GM10847 (cell line): ENCODE results near the gene GAS2.

Experiments
- POLR2A ChIP-seq: IDR thresholded peaks from 2 replicates; pipeline ENCODE4 v1.6.1; 2011; ENCODE audit not compliant: insufficient read length; ENCODE audit errors: extremely low read depth

The GAS2 gene

DNA sequence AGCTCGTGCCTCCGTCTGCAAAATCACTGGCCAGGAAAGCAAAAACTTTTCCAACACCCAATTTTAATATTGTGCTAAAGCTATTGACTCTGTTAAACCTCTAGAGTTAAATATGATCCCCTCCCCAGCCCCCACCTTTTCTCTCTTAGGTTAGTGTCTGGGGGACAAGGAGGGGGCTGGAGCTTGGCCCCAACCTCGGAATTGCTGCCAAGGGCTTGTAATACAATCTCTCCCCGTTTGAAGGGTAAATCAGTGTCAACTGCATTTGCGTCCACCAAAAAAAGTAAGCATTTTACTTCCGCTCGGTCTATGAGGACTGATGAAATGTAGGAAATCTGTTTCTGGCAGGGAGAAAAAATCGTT is at the start of gene GAS2:
Gene GAS2 (plus strand): TSS at position 287 of the 363 bp plus-strand sequence. CDS start 8,259 bp downstream, outside the sequence.
- no peak for TF ChIP-seq POLR2A

DNA sequence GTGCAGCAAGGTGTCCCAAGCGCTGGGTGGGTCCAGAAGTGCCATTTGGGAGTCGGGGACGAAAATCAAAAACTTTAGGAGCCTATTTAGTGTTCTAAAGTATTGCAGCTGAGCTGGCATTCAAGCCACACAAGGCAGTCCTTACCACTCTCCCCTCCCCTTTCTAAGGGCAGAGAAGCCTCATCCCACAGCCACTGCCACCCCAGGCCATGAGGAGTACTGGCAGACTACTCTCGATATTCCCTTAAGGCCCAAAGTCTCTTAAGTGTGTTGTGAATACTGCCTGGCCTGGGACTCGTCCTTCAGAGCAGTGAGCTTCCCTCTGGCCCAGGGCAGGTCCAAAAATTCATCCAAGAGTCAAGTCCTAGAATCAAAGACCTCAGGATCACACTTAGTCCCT is 48.5 kb upstream of the GAS2 start:
- no peak for TF ChIP-seq POLR2A

DNA sequence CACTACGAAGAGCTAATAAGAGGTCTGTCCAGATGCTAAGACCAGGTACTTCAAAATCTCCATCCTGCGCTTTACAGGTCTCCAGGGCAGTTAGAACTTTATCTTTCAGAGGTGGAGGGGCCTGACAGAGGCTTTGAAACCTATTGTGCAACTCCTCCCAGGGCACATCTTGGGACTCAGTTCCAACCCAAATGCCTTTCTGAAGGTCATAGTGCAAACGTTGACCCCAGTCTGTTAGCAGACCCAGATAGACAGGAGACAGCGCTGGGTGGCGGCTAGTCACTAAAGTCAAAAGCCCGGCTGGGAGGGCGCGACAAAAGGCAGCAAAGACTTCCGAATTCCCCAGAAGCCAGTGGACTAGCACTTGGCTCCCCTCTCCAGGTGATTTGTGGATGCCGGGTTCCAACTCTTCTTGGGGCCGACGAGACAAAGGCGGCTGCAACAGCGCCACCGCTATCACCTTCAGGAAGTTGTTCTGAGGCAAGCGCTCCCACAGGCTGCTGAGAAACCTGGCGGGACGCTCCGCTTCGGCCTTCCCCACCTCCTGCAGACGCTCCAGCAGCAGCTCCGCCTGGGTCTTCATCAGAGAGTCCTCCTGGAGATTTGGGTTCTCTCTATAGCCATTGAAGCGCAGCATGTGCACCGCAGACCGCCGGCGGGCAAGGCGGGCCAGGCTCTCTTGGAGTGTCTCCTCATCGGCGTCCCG is 41.5 kb upstream of the GAS2 start:
- peak; percentile 13 for TF ChIP-seq POLR2A

DNA sequence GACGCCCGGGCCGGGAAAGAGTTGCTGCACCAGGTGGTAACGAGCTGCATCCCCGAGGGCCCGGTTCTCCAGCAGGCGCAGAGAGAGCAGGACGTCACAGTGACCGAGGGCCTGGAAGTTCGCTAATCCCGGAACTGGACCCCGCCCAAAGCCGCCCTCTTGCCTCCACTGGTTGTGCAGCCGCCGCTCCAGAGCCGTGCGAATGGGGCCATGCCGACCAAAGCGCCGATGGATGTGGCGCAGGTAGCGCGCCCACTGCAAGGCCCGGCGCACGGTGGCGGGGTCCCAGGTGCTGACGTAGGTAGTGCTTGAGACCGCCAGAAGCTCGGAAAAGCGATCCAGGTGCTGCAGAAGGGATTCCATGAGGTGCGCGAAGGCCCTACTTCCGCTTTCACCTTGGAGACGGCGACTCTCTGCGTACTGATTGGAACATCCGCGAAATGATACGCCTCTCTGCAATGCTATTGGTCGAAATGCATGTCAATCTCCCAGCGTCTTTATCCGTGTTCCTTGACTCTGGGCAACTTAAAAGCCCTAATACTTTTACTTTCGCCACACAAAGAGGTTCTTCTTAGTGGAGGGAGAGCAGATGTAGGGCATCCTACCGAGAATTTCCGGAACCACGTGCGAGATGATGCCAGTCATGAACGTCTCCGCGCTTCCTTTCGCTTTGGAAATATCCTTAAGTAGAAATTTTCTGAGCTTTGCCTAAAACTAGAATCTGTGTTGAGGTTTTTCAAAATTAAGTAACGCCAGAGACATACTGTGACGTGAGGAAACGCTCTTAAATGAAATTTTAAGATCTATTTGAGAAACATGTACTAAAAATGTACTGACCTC is 40.7 kb upstream of the GAS2 start, which contains the start of gene FANCF:
Gene FANCF (minus strand): TSS at position 376 of the 840 bp plus-strand sequence. CDS start 13 bp downstream, at position 363.
- TF ChIP-seq POLR2A: peak; percentile 6

DNA sequence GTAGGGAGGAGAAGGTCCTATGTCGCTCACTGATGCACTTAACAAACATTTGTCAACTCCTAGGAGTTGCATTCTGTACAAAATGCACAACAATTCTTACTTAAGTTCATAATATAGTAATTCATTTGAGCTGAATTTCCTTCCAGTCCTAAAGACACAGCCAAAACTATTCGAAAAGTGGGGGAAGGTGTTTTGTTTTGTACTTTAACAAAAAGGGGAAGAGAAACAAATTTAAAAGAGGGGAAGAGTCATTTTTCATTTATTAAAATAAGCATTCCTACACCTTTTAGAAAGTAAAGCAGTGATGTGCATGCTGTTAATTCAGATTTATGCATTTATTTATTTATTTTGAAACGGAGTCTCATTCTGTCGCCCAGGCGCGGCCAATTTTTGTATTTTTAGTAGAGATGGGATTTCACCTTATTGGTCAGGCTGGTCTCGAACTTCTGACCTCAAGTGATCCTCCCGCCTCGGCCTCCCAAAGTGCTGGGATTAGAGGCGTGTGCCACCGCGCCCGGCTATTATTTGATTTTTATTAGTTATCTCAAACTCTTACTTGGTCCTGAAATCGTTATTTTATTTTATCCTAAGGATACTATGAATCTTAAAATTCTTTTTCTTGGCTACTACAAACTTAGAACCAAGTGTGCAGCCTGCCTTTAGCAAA is 39.7 kb upstream of the GAS2 start:
- no peak for TF ChIP-seq POLR2A

DNA sequence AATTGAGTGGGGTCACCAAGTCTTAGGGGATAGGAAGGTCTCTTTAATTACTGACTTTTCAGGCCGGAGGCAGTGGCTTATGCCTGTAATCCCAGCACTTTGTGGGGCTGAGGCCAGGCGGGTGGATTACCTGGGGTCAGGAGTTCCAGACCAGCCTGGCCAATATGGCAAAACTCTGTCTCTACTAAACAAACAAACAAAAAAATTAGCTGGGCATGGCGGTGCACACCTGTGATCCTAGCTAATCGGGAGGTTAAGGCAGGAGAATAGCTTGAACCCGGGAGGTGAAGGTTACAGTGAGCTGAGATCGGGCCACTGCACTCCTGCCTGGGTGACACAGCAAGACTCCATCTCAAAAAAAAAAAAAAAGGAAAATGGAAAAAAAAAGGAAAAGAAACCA is 39.0 kb upstream of the GAS2 start:
- TF ChIP-seq POLR2A: no peak

DNA sequence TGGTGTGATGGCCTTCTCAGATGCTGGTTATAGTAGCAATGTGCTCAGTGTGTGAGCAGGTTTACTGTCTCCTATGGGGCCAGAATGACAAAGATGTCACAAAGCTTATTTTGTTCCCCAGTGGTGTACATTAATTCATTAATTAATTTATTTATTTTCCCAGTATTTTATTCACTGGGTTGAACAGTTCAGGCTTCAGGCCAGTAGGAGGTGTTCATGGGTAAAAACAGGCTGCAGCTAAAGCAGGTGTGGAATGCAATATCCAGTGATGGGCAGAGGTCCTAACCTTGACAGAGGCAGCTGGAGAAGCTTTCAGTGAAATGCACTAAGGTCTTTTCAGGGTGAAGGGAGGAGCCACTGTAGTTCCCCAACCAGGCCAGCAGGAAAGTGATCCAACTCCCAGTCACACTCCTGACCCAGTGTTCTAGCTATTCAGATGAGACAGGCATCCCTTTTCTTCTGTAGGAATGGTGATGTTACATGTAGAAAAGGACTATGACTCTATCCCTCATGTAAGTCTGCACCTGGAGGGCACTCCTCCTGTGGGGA is 33.0 kb upstream of the GAS2 start:
- no peak for TF ChIP-seq POLR2A

DNA sequence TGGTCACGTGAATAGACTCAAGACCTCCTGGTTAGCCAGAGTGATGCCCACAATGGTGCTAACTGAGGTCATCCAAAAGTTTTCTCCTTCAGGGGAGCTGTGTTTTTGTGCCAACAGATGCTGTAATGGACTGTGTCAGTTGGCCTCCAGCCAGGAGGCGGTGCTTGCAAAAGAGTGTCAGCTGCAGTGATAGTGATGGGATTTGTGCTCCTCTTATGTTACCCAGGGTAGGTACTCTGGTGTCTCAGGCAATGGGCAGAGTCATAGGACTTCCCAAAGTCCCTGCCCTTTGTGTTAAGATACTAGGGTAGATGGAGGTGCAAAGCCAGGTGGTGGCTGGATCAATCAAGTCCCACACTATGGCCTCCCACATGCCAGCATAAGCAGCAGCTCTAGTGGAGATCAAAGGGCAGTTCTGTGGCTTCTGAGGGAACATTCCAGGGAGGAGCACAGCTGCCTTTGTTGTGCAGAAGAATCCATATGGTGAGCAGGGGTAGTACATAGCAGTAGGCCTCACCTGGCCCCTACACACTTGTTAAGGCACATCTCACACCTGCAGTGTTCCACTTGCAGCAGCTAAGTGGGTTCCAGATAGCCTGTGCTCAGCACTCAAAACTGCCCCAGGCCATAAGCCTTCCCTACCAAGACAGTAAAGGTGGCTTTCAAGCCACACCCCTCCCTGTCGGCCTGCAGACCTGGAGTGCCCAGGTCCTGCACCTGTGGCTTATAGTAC is 31.3 kb upstream of the GAS2 start:
- TF ChIP-seq POLR2A: no peak

DNA sequence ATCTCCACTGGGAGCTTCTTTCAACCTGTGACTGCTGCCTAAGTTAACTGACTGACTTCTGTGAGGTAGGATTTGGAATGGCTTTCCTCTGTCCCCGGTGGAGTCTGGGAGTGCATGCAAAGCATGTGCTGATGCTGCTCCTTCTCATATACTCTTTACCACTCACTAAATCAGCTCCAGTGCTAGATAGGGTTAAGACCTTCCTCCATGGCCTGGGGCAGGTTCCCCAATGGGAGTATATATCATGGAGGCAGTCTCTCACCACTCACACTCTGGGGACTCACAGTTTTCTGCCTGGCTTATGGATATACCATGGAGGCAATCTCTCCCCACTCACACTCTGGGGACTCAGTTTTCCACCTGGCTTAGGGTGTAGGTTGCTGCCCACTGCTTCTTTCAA is 30.7 kb upstream of the GAS2 start:
- TF ChIP-seq POLR2A: no peak

DNA sequence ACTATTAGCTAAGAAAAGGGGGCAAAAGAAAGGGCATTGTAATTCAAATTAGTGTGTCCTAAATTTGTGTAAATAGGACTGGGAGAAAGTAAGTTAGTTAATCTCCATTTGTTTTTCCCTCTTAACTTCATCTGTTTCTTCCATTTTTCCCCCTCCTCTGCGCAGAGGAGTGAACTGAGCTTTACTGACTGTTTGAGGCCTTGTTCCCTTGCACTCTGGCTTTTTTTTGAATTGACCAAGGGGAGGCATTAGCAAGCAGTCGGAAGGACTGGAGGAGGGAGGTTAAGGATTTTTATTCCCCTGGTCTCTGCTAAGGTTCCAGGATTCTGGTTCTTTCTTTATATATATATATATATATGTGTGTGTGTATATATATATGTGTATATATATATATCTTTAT is 25.5 kb upstream of the GAS2 start:
- no peak for TF ChIP-seq POLR2A

DNA sequence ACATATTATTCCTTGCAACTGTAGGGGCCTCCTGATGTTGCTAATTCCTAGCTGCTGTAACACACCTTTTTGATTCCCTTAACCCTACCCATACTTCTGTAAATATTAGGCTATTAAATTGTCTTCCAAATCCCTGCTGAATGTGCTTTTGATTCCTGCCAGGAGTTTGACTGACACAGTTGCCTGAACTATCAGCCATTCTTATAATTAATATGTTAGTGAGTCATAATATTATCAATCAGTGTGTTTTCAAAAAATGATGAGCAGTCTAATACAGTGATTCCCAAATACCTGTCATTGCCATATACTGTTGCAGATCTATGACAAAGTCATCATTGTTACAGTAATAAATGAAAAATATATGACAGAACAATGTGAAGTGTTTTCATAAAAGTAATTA is 24.9 kb upstream of the GAS2 start:
- no peak for TF ChIP-seq POLR2A

DNA sequence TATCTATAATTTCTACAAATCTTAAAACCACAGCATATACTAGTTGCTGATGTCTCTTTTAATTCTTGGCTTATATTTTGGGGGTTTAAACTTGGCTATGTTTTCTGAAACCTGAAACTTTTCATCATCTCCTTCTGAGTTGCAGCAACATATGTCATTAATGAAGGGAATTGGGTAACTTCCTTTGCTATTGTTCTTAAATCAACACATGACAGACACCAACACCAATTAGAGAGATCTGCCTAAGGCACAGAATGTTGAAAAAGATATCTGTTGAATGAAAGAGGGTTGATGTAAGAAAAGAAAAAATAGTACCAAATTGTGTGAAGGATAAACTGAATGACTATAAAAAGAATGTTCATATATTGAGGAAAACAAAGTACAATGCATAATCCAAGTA is 10.3 kb upstream of the GAS2 start:
- no peak for TF ChIP-seq POLR2A

DNA sequence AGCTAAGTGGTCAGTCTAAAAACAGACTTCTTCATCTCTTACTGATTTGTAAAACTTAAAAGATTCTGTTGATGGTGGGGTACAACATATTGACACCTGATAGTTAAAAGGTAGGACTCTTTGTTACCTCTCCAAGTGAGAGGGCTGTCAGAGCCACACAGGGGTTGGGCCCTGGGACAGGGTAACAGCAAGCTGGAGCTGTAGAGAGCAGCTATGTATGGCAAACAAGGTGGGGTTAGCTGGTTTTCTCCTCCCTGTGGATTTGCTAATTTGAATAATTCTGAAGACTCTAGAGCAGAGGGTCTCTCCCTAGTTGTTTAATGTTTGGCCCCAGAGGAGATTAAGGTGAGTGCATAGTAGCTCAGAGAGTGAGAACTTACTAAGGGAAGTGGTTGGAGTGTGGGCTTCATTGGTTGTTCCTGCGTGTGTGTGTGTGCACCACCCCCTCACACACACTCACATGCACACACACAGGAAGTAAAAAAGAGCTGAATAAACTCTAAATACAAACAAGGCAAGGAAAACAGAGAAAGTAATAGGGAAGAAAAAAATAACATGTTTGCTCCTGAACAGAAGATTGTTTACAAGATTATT is 9.2 kb upstream of the GAS2 start:
- TF ChIP-seq POLR2A: no peak

DNA sequence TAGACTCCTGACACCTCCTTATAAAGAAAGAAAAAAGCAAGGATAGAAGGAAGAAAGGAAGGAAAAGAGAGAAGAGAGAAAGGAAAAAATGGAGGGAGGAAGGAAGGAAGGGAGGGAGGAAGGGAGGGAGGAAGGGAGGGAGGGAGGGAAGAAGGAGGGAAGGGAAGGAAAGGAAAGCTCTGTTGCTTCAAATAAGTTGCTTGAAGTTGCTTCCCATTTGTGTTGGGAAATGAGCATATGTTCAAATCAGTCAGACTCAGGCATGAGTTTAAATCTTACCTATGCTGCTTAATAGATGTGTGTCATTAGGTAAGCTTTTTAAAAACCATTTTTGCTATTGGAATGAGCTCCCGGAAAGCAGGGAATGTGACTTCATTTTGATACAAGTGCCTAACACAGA is 6.6 kb upstream of the GAS2 start:
- no peak for TF ChIP-seq POLR2A
